ENCODE results near the gene NKTR.

Gene NKTR

GRCh38 chr3:42690766-42691680 is 90.5 kb downstream of the NKTR start:
- H3K27ac ChIP-seq (ENCODE audit: low read length): no peak overlapping the region
- TF ChIP-seq CTCF (IDR thresholded peaks at IDR 0.05; ENCODE audit: low read length) (no peak), EZH2 (optimal IDR thresholded peaks at IDR 0.05; ENCODE audit: low read depth, low read length) (no peak)
- DNase-seq: no peak

GRCh38 chr3:42691816-42692666 is 91.6 kb downstream of the NKTR start:
- H3K9me2 ChIP-seq (replicated peaks; ENCODE audit: insufficient read depth, low read length): no peaks in the 10 kb centered on the region
- H4K20me1 ChIP-seq (ENCODE audit: insufficient read depth, low read length): no peaks in the 10 kb centered on the region
- no peak overlapping the region for H3K27ac ChIP-seq (ENCODE audit: low read length)
- TF ChIP-seq EZH2phosphoT487 (IDR thresholded peaks at IDR 0.05; ENCODE audit: low read length): no peak
- no peak for TF ChIP-seq CTCF (IDR thresholded peaks at IDR 0.05; ENCODE audit: low read length)
- TF ChIP-seq EZH2 (optimal IDR thresholded peaks at IDR 0.05; ENCODE audit: low read depth, low read length): no peak
- no peaks in the 10 kb centered on the region for H3K9me3 ChIP-seq (replicated peaks; ENCODE audit: insufficient read depth, low read length)
- peaks cover 8% of the 10 kb centered on the region for H3K27me3 ChIP-seq (replicated peaks; ENCODE audit: insufficient read depth, low read length)
- no peaks in the 10 kb centered on the region for H3K4me1 ChIP-seq (ENCODE audit: low read length)
- H3K9ac ChIP-seq (ENCODE audit: low read length): no peak overlapping the region
- H3K79me2 ChIP-seq (ENCODE audit: low read length): no peaks in the 10 kb centered on the region
- H2AFZ ChIP-seq (ENCODE audit: low read length): no peak overlapping the region
- DNase-seq: no peak
- no peaks in the 10 kb centered on the region for H3K36me3 ChIP-seq (replicated peaks; ENCODE audit: insufficient read depth, low read length)
- no peak overlapping the region for H3K4me2 ChIP-seq (ENCODE audit: low read depth, low read length)
- no peak overlapping the region for H3K4me3 ChIP-seq (ENCODE audit: low read length)
- H3F3A ChIP-seq (ENCODE audit: insufficient read depth, low read length): no peaks in the 10 kb centered on the region

More at GRCh38 chr3:42690766-42691680, 90.5 kb downstream of the NKTR start:
- no peak overlapping the region for H3K4me3 ChIP-seq (ENCODE audit: low read length)
- no peaks in the 10 kb centered on the region for H3K4me1 ChIP-seq (ENCODE audit: low read length)
- H4K20me1 ChIP-seq (ENCODE audit: insufficient read depth, low read length): no peaks in the 10 kb centered on the region
- H3K9me2 ChIP-seq (replicated peaks; ENCODE audit: insufficient read depth, low read length): no peaks in the 10 kb centered on the region
- H2AFZ ChIP-seq (ENCODE audit: low read length): no peak overlapping the region
- H3K9ac ChIP-seq (ENCODE audit: low read length): no peak overlapping the region
- no peak overlapping the region for H3K4me2 ChIP-seq (ENCODE audit: low read depth, low read length)
- no peaks in the 10 kb centered on the region for H3K9me3 ChIP-seq (replicated peaks; ENCODE audit: insufficient read depth, low read length)
- no peaks in the 10 kb centered on the region for H3K36me3 ChIP-seq (replicated peaks; ENCODE audit: insufficient read depth, low read length)
- no peaks in the 10 kb centered on the region for H3F3A ChIP-seq (ENCODE audit: insufficient read depth, low read length)
- H3K79me2 ChIP-seq (ENCODE audit: low read length): no peaks in the 10 kb centered on the region
- peaks cover 8% of the 10 kb centered on the region for H3K27me3 ChIP-seq (replicated peaks; ENCODE audit: insufficient read depth, low read length)

- H3K27ac ChIP-seq (ENCODE audit: low read length): no peak overlapping the region
- no peaks in the 10 kb centered on the region for H3F3A ChIP-seq (ENCODE audit: insufficient read depth, low read length)
- H3K4me2 ChIP-seq (ENCODE audit: low read depth, low read length): no peak overlapping the region
- no peak overlapping the region for H3K9ac ChIP-seq (ENCODE audit: low read length)
- no peak overlapping the region for H3K4me3 ChIP-seq (ENCODE audit: low read length)
- no peak overlapping the region for H2AFZ ChIP-seq (ENCODE audit: low read length)
- no peaks in the 10 kb centered on the region for H3K79me2 ChIP-seq (ENCODE audit: low read length)
- no peaks in the 10 kb centered on the region for H4K20me1 ChIP-seq (ENCODE audit: insufficient read depth, low read length)
- no peaks in the 10 kb centered on the region for H3K9me3 ChIP-seq (replicated peaks; ENCODE audit: insufficient read depth, low read length)
- DNase-seq: no peak
- H3K27me3 ChIP-seq (replicated peaks; ENCODE audit: insufficient read depth, low read length): peaks cover 8% of the 10 kb centered on the region
- H3K9me2 ChIP-seq (replicated peaks; ENCODE audit: insufficient read depth, low read length): no peaks in the 10 kb centered on the region
- H3K4me1 ChIP-seq (ENCODE audit: low read length): no peaks in the 10 kb centered on the region
- no peak for TF ChIP-seq EZH2phosphoT487 (IDR thresholded peaks at IDR 0.05; ENCODE audit: low read length)
- no peak for TF ChIP-seq CTCF (IDR thresholded peaks at IDR 0.05; ENCODE audit: low read length)
- TF ChIP-seq EZH2 (optimal IDR thresholded peaks at IDR 0.05; ENCODE audit: low read depth, low read length): no peak
- H3K36me3 ChIP-seq (replicated peaks; ENCODE audit: insufficient read depth, low read length): no peaks in the 10 kb centered on the region
These were observed 92.4 kb downstream of the NKTR start for GRCh38 chr3:42692667-42693529.
